ENCODE data around the gene SYT7. TPM values are rescaled to one million over a fixed set of nuclear protein-coding genes. Genes with fewer than 3 reads are reported as not detected.

The SYT7 gene
- total and polyA plus RNA-seq, 8 donors = 4.3 to 59.4 (median 12.5) TPM

- H3K27ac ChIP-seq = no peak overlapping the region
- H3K4me1 ChIP-seq = peaks cover 0 to 8% (median 4%) of the 10 kb centered on the region in 3 donors
- ATAC-seq (no peak), FAIRE-seq (no peak), DNase-seq (peak in 1 of 6 donors; percentile 28)
- whole genome bisulfite sequencing, 2 donors = 71 to 79% methylated on average over 11 of the region's 11 CpGs
- peaks cover 0 to 4% (median 0%) of the 10 kb centered on the region in 4 donors for H3K27me3 ChIP-seq
- H3K9me3 ChIP-seq = no peaks in the 10 kb centered on the region
- no peak overlapping the region for H3K4me3 ChIP-seq
- TF ChIP-seq, protein P1, sequence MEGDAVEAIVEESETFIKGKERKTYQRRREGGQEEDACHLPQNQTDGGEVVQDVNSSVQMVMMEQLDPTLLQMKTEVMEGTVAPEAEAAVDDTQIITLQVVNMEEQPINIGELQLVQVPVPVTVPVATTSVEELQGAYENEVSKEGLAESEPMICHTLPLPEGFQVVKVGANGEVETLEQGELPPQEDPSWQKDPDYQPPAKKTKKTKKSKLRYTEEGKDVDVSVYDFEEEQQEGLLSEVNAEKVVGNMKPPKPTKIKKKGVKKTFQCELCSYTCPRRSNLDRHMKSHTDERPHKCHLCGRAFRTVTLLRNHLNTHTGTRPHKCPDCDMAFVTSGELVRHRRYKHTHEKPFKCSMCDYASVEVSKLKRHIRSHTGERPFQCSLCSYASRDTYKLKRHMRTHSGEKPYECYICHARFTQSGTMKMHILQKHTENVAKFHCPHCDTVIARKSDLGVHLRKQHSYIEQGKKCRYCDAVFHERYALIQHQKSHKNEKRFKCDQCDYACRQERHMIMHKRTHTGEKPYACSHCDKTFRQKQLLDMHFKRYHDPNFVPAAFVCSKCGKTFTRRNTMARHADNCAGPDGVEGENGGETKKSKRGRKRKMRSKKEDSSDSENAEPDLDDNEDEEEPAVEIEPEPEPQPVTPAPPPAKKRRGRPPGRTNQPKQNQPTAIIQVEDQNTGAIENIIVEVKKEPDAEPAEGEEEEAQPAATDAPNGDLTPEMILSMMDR (IDR thresholded peaks at IDR 0.05) = no peak
- intact Hi-C loops (cut with DNase I) = no loop called here
- H3K36me3 ChIP-seq = no peaks in the 10 kb centered on the region
Measured at GRCh38 chr11:61513143-61513765, 67.6 kb downstream of the SYT7 start.

GRCh38 chr11:61512435-61512834, 68.4 kb downstream of the SYT7 start:
- no peak overlapping the region for H3K4me3 ChIP-seq
- no peak for FAIRE-seq
- WGBS, 2 donors = 66 to 77% methylated on average over 4 of the region's 4 CpGs
- H3K9me3 ChIP-seq = no peaks in the 10 kb centered on the region
- H3K27ac ChIP-seq = no peak overlapping the region
- H3K27me3 ChIP-seq = peaks cover 0 to 4% (median 0%) of the 10 kb centered on the region in 4 donors
- H3K36me3 ChIP-seq = no peaks in the 10 kb centered on the region
- intact Hi-C loops (cut with DNase I) = no loop called here
- H3K4me1 ChIP-seq = peaks cover 0 to 10% (median 4%) of the 10 kb centered on the region in 3 donors
- ATAC-seq = no peak
- DNase-seq = peak in 1 of 6 donors; percentile 40
- TF ChIP-seq, protein P1 (IDR thresholded peaks at IDR 0.05) = no peak

- 46 to 58% methylated on average over 3 of the region's 3 CpGs for WGBS, 2 donors
- H3K36me3 ChIP-seq = no peaks in the 10 kb centered on the region
- no peak for ATAC-seq
- TF ChIP-seq, protein P1 (IDR thresholded peaks at IDR 0.05) = no peak
- H3K27me3 ChIP-seq = peaks cover 0 to 4% (median 0%) of the 10 kb centered on the region in 4 donors
- DNase-seq = peak in 1 of 6 donors; percentile 32
- peaks cover 0 to 10% (median 4%) of the 10 kb centered on the region in 3 donors for H3K4me1 ChIP-seq
- no peak for FAIRE-seq
- H3K9me3 ChIP-seq = no peaks in the 10 kb centered on the region
- intact Hi-C loops (cut with DNase I) = no loop called here
- H3K27ac ChIP-seq = no peak overlapping the region
- H3K4me3 ChIP-seq = no peak overlapping the region
Measured at GRCh38 chr11:61511383-61511782, 69.5 kb downstream of the SYT7 start.

DNA sequence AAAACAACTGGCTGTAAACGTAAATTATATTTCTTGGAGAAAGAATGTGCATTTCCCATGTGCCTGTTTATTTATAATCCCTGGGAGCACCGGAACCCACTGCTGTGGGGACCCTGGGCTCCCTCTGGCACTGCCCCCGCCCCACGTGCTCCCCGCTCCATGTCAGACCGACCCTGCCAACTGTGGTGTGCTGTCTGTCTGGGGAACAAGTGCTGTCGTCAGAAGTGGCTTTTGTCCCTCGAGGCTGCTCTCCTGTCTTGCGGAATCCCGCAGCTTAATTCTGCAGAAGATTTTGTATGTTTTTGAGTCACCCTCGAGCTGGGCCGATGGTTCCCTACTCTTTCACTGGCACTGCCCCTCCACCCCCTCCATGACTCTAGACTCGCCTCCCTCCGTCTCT, 69.9 kb downstream of the SYT7 start:
- no peaks in the 10 kb centered on the region for H3K9me3 ChIP-seq
- ATAC-seq = no peak
- no peak for FAIRE-seq
- TF ChIP-seq, protein P1 (IDR thresholded peaks at IDR 0.05) = no peak
- DNase-seq = peak in 1 of 6 donors; percentile 33
- 74 to 84% methylated on average over 14 of the region's 14 CpGs for WGBS, 2 donors
- H3K4me1 ChIP-seq = peaks cover 0 to 10% (median 4%) of the 10 kb centered on the region in 3 donors
- H3K27me3 ChIP-seq = peaks cover 0 to 4% (median 0%) of the 10 kb centered on the region in 4 donors
- no peak overlapping the region for H3K27ac ChIP-seq
- no peaks in the 10 kb centered on the region for H3K36me3 ChIP-seq
- H3K4me3 ChIP-seq = no peak overlapping the region
- intact Hi-C loops (cut with DNase I) = no loop called here
